H1 (cell line): ENCODE data around the gene TSPAN3. TPM values are rescaled to one million over a fixed set of nuclear protein-coding genes. Genes with fewer than 3 reads are reported as not detected.

Experiments
- CTCF ChIA-PET: fragments of 300-600 bp; sonication (Branson Sonifier 250); formaldehyde crosslinking; loops from one replicate; lab custom pipeline; 2021; ENCODE audit not compliant: partially characterized antibody; lab: Charles Lee
- POLR2A ChIA-PET: fragments of 300-600 bp; sonication (Branson Sonifier 250); formaldehyde crosslinking; loops from one replicate; lab custom pipeline; 2021; ENCODE audit warnings: inconsistent platforms; ENCODE audit not compliant: partially characterized antibody; lab: Charles Lee
- DNase-seq, 2 experiments: peaks; one replicate each; pipeline versions ENCODE4 v3.0.0 to v3.0.0-alpha.2; 2010 to 2022; ENCODE audit warnings: low spot score in 2 of 2, low read depth in 1 of 2, mixed read lengths in 1 of 2
- FAIRE-seq: peaks from 2 replicates; lab custom pipeline; 2011; peaks lifted over from hg19 to GRCh38; lab: Jason Lieb, UNC
- H2AFZ ChIP-seq: 2 replicates; pipeline ENCODE4 v1.8.1; 2012; ENCODE audit warnings: low read length, inconsistent platforms
- H2AK5ac ChIP-seq: 2 replicates; pipeline ENCODE4 v1.6.1; 2013; ENCODE audit warnings: low read depth, low read length
- H2BK120ac ChIP-seq: replicated peaks from 2 replicates; pipeline ENCODE3; 2013; ENCODE audit warnings: low read depth, low read length, inconsistent platforms
- H2BK12ac ChIP-seq: 2 replicates; pipeline ENCODE4 v1.6.1; 2013; ENCODE audit warnings: low read depth, low read length
- H2BK15ac ChIP-seq: 2 replicates; pipeline ENCODE4 v1.6.1; 2013; ENCODE audit warnings: low read length
- H2BK20ac ChIP-seq: 2 replicates; pipeline ENCODE4 v1.6.1; 2013; ENCODE audit warnings: low read length
- H2BK5ac ChIP-seq: 2 replicates; pipeline ENCODE4 v1.6.1; 2013; ENCODE audit warnings: low read depth, low read length
- H3K14ac ChIP-seq: 2 replicates; pipeline ENCODE4 v1.6.1; 2013; ENCODE audit warnings: inconsistent platforms; ENCODE audit not compliant: insufficient read length
- H3K18ac ChIP-seq: 2 replicates; pipeline ENCODE4 v1.6.1; 2013; ENCODE audit warnings: low read length; ENCODE audit errors: extremely low read depth
- H3K23ac ChIP-seq: 2 replicates; pipeline ENCODE4 v1.6.1; 2013; ENCODE audit warnings: inconsistent platforms; ENCODE audit not compliant: insufficient read length
- H3K23me2 ChIP-seq: 2 replicates; pipeline ENCODE4 v1.6.1; 2013; ENCODE audit warnings: low read depth, low read length
- H3K27ac ChIP-seq: 2 replicates; pipeline ENCODE4 v1.6.1; 2011; ENCODE audit warnings: low read depth, low read length, inconsistent platforms
- H3K27me3 ChIP-seq, 4 experiments: replicated peaks in 1 of 4; 1 replicate in 1 of 4; 2 replicates in 3 of 4; pipeline versions ENCODE4 v1.6.1 to v1.8.1; 2011 to 2013; ENCODE audit warnings: low read length in 3 of 4, mild to moderate bottlenecking in 3 of 4, inconsistent platforms in 2 of 4, mixed read lengths in 2 of 4, moderate library complexity in 1 of 4; ENCODE audit not compliant: control insufficient read depth in 3 of 4, insufficient read depth in 3 of 4; ENCODE audit errors: extremely low read depth in 1 of 4
- H3K36me3 ChIP-seq, 4 experiments: 2 replicates each; pipeline versions ENCODE4 v1.6.1 to v1.8.1; 2011 to 2013; ENCODE audit warnings: mild to moderate bottlenecking in 4 of 4, low read length in 3 of 4, moderate library complexity in 2 of 4, control low read depth in 1 of 4, inconsistent platforms in 1 of 4; ENCODE audit not compliant: insufficient read depth in 4 of 4, control insufficient read depth in 2 of 4
- H3K4ac ChIP-seq: replicated peaks from 2 replicates; pipeline ENCODE3; 2013; ENCODE audit warnings: low read length, low read depth, mixed read lengths, inconsistent platforms; ENCODE audit not compliant: insufficient read length
- H3K4me1 ChIP-seq, 4 experiments: replicated peaks in 1 of 4; 1 replicate in 1 of 4; 2 replicates in 3 of 4; pipeline versions ENCODE4 v1.6.1 to v1.8.1; 2011 to 2013; ENCODE audit warnings: low read length in 3 of 4, inconsistent platforms in 2 of 4, mixed read lengths in 1 of 4; ENCODE audit not compliant: insufficient read depth in 4 of 4, control insufficient read depth in 3 of 4
- H3K4me2 ChIP-seq, 2 experiments: 2 replicates each; pipeline versions ENCODE4 v1.6.1 to v1.8.1; 2011 to 2013; ENCODE audit warnings: low read depth in 2 of 2, low read length in 2 of 2, control low read depth in 1 of 2, inconsistent platforms in 1 of 2, mild to moderate bottlenecking in 1 of 2; ENCODE audit not compliant: insufficient read depth in 1 of 2
- H3K4me3 ChIP-seq, 4 experiments: fragments of 200-600, 300-600 bp in 1 of 4; sonication (generic), shearing (Covaris generic), sonication (Bioruptor Twin) in 1 of 4; 2 replicates each; pipeline versions ENCODE4 v1.5.1 to v1.8.1; 2011 to 2016; ENCODE audit warnings: low read length in 4 of 4, low read depth in 3 of 4, control low read depth in 2 of 4, inconsistent platforms in 2 of 4, mild to moderate bottlenecking in 2 of 4, mixed read lengths in 1 of 4, moderate library complexity in 1 of 4; ENCODE audit not compliant: insufficient read depth in 2 of 4; ENCODE audit errors: extremely low read depth in 1 of 4
- H3K56ac ChIP-seq: replicated peaks from 2 replicates; pipeline ENCODE3; 2013; ENCODE audit warnings: low read depth, mild to moderate bottlenecking, mixed read lengths, low read length, inconsistent platforms; ENCODE audit not compliant: insufficient read length
- H3K79me1 ChIP-seq: 2 replicates; pipeline ENCODE4 v1.6.1; 2013; ENCODE audit warnings: low read depth, low read length, control low read depth
- H3K79me2 ChIP-seq, 2 experiments: 2 replicates each; pipeline versions ENCODE4 v1.6.1 to v1.8.1; 2012 to 2013; ENCODE audit warnings: low read length in 2 of 2, mild to moderate bottlenecking in 2 of 2, inconsistent platforms in 1 of 2; ENCODE audit not compliant: insufficient read depth in 2 of 2, control insufficient read depth in 1 of 2
- H3K9ac ChIP-seq, 4 experiments: replicated peaks in 1 of 4; 1 replicate in 1 of 4; 2 replicates in 3 of 4; pipeline versions ENCODE4 v1.6.1 to v1.8.1; 2011 to 2013; ENCODE audit warnings: low read depth in 3 of 4, low read length in 3 of 4, control low read depth in 2 of 4, mild to moderate bottlenecking in 2 of 4, moderate library complexity in 2 of 4, inconsistent platforms in 1 of 4; ENCODE audit errors: extremely low read depth in 1 of 4
- H3K9me3 ChIP-seq, 2 experiments: 2 replicates each; pipeline versions ENCODE4 v1.6.1 to v1.8.1; 2012 to 2013; ENCODE audit warnings: mild to moderate bottlenecking in 2 of 2, moderate library complexity in 2 of 2, control low read depth in 1 of 2, inconsistent platforms in 1 of 2, low read depth in 1 of 2, low read length in 1 of 2, mixed read lengths in 1 of 2; ENCODE audit not compliant: insufficient read depth in 2 of 2
- H4K20me1 ChIP-seq, 2 experiments: replicated peaks in 1 of 2; 2 replicates each; pipeline versions ENCODE3 to v1.8.1; 2011 to 2013; ENCODE audit warnings: inconsistent platforms in 2 of 2, low read length in 2 of 2, mild to moderate bottlenecking in 1 of 2; ENCODE audit not compliant: insufficient read depth in 2 of 2, control insufficient read depth in 1 of 2
- H4K5ac ChIP-seq: 2 replicates; pipeline ENCODE4 v1.6.1; 2013; ENCODE audit warnings: low read length, low read depth, mixed read lengths, inconsistent platforms; ENCODE audit not compliant: insufficient read length
- H4K8ac ChIP-seq: 2 replicates; pipeline ENCODE4 v1.8.0; 2013; ENCODE audit warnings: mild to moderate bottlenecking, moderate library complexity, low read length, inconsistent platforms; ENCODE audit not compliant: insufficient read depth; ENCODE audit errors: extremely low read depth
- H4K91ac ChIP-seq: replicated peaks from 2 replicates; pipeline ENCODE3; 2013; ENCODE audit warnings: low read length, mixed read lengths, inconsistent platforms; ENCODE audit not compliant: insufficient read length
- CBX8 ChIP-seq: fragments of 300-800, 300-1000 bp; sonication (generic); IDR thresholded peaks from 2 replicates; pipeline ENCODE4 v1.7.1; 2016; ENCODE audit warnings: low read depth, low read length, borderline replicate concordance
- FOSL1 ChIP-seq: IDR thresholded peaks from 2 replicates; pipeline ENCODE4 v1.6.1; 2011; ENCODE audit warnings: mild to moderate bottlenecking, low read depth, low read length, moderate library complexity; ENCODE audit not compliant: insufficient read depth
- WGBS, 2 experiments: shearing (Covaris generic) in 1 of 2; methylation state at CpG; one replicate each; pipeline versions ENCODE4 v1.1.6 to v1.1.7; 2013 to 2015; ENCODE audit warnings: low lambda C conversion rate in 2 of 2, mixed read lengths in 2 of 2, inconsistent platforms in 1 of 2, low coverage in 1 of 2, missing lambda C conversion rate in 1 of 2; ENCODE audit not compliant: insufficient replicate concordance in 2 of 2, insufficient coverage in 1 of 2, insufficient read length in 1 of 2; ENCODE audit errors: extremely low coverage in 1 of 2, missing lambda C conversion rate in 1 of 2; 5-methylcytosine and 5-hydroxymethylcytosine counted together
- polyA plus RNA-seq, 7 experiments: library from polyadenylated mRNA; depleted of rRNA in 3 of 7; stranded (reverse) in 5 of 7; unstranded in 2 of 7; fragments of >200 nt in 5 of 7; fragments of 200-250 nt in 2 of 7; gene quantifications; 1 replicate in 5 of 7; 2 replicates in 1 of 7; 4 replicates in 1 of 7; pipeline versions ENCODE4 v1.2.1 to v1.2.3, GENCODE V29; 2011 to 2013; ENCODE audit warnings: missing spikeins in 2 of 7, mixed read lengths in 2 of 7
- total RNA-seq: library from RNA; stranded (reverse); fragmentation: NEBNext Ultra II Directional; extraction: Animal tissue kit (Norgen Biotek cat#: 25700); gene quantifications from 2 replicates; pipeline ENCODE4 v1.2.1, GENCODE V29; 2021

Gene TSPAN3
- total and polyA plus RNA-seq, 2 of the 8 experiments (the other 6 are each of a cell fraction or from before 2014, with no cell fraction given) = 107 to 238 TPM

- POLR2A ChIA-PET = no interaction called here
- FAIRE-seq = no peak
- peaks cover 8 to 10% of the 10 kb centered on the region in 2 experiments for H4K20me1 ChIP-seq
Measured at GRCh38 chr15:77068633-77069032, 2.3 kb downstream of the TSPAN3 start.

More at GRCh38 chr15:77068633-77069032, 2.3 kb downstream of the TSPAN3 start:
- Histone ChIP-seq H3K14ac (no peak overlapping the region), H2AFZ (no peak overlapping the region), H3K79me1 (peaks cover 3% of the 10 kb centered on the region; the same call in 1 of the 2 replicates), H3K56ac (no peak overlapping the region), H3K36me3 (no peaks in the 10 kb centered on the region), H2BK15ac (no peak overlapping the region), H3K79me2 (peaks cover 0 to 62% of the 10 kb centered on the region in 2 experiments; a peak in 2 of 4 replicates)
- DNase-seq = no peak
- TF ChIP-seq FOSL1 (no peak), CBX8 (no peak)
- TF ChIP-seq, all 59 proteins: peak for 0
- H3K9me3 ChIP-seq = no peaks in the 10 kb centered on the region
- H3K23me2 ChIP-seq = peaks cover 6% of the 10 kb centered on the region
- H3K27ac ChIP-seq = no peak overlapping the region
- H3K4ac ChIP-seq = no peak overlapping the region
- H4K5ac ChIP-seq = no peak overlapping the region
- H3K27me3 ChIP-seq = peaks cover 0 to 2% (median 0%) of the 10 kb centered on the region in 4 experiments; a peak in 1 of 7 replicates
- H2BK5ac ChIP-seq = no peak overlapping the region
- WGBS, 2 experiments = 89% methylated on average over 7 of the region's 7 CpGs; no CpG with 5 or more reads in 1 of the 2 experiments
- no peak overlapping the region for H3K4me3 ChIP-seq
- no peak overlapping the region; a peak in 1 of 7 replicates for H3K9ac ChIP-seq
- H3K23ac ChIP-seq = no peak overlapping the region
- peaks cover 1 to 10% (median 6%) of the 10 kb centered on the region in 4 experiments; a peak in 5 of 7 replicates for H3K4me1 ChIP-seq
- no peak overlapping the region for H2BK20ac ChIP-seq
- H2BK12ac ChIP-seq = no peak overlapping the region
- CTCF ChIA-PET = interaction anchor here (1.6 kb wide), 1 partner anchor 10 kb away, joined by 5 read pairs; no protein-coding TSS in a partner anchor
- H3K18ac ChIP-seq = no peak overlapping the region
- H2AK5ac ChIP-seq = no peak overlapping the region
- no peak overlapping the region for H2BK120ac ChIP-seq
- no peak overlapping the region for H4K91ac ChIP-seq
- no peak overlapping the region for H4K8ac ChIP-seq
- H3K4me2 ChIP-seq = no peak overlapping the region
